ENCODE data around the gene MEGF11. TPM values are rescaled to one million over a fixed set of nuclear protein-coding genes. Genes with fewer than 3 reads are reported as not detected.

Gene MEGF11
- total and polyA plus RNA-seq, 4 donors, result 0.16 to 1.5 (median 0.50) TPM

DNA sequence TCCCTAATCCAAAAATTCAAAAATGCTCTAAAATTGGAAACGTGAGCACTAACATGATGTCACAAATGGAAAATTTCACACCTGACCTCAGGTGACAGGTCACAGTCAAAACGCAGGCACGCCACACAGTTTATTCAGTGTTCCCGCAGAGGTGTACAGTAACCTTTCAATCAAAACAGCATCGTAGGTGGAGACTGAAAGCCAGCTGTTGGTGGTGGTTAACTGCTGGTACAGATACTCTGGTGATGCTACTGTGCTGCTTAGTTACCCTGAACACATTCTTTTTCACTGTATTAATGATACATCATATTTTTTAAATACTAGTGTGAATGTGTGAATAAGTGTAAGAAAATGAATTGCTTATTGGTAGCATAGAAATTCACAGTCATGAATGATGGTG lies 360.5 kb downstream of the MEGF11 start:
- H3K9me3 ChIP-seq (ENCODE audit: control insufficient read depth in 4 of 4, insufficient read depth in 3 of 4, low read length in 3 of 4), result no peaks in the 10 kb centered on the region
- 88 to 95% methylated on average over 5 of the region's 5 CpGs for WGBS, 2 donors
- no peaks in the 10 kb centered on the region for H3K27me3 ChIP-seq (ENCODE audit: control insufficient read depth in 3 of 3, insufficient read depth in 3 of 3, low read length in 2 of 3)
- no peak overlapping the region for H3K4me3 ChIP-seq
- no peak overlapping the region for H3K27ac ChIP-seq (ENCODE audit: low read depth in 1 of 2, low read length in 1 of 2)
- no peak overlapping the region for H3K9ac ChIP-seq (ENCODE audit: insufficient read depth in 1 of 2, low read length in 2 of 2)
- ATAC-seq (ENCODE audit: insufficient read depth, low FRiP score) (no peak), DNase-seq (no peak)
- peaks cover 0 to 3% (median 2%) of the 10 kb centered on the region in 5 donors for H3K4me1 ChIP-seq (ENCODE audit: control insufficient read depth in 5 of 5, insufficient read depth in 5 of 5, low read length in 5 of 5)
- H3K36me3 ChIP-seq (ENCODE audit: control insufficient read depth in 4 of 4, insufficient read depth in 4 of 4, low read length in 4 of 4), result peaks cover 12 to 22% (median 15%) of the 10 kb centered on the region in 4 donors
- TF ChIP-seq, protein P1, sequence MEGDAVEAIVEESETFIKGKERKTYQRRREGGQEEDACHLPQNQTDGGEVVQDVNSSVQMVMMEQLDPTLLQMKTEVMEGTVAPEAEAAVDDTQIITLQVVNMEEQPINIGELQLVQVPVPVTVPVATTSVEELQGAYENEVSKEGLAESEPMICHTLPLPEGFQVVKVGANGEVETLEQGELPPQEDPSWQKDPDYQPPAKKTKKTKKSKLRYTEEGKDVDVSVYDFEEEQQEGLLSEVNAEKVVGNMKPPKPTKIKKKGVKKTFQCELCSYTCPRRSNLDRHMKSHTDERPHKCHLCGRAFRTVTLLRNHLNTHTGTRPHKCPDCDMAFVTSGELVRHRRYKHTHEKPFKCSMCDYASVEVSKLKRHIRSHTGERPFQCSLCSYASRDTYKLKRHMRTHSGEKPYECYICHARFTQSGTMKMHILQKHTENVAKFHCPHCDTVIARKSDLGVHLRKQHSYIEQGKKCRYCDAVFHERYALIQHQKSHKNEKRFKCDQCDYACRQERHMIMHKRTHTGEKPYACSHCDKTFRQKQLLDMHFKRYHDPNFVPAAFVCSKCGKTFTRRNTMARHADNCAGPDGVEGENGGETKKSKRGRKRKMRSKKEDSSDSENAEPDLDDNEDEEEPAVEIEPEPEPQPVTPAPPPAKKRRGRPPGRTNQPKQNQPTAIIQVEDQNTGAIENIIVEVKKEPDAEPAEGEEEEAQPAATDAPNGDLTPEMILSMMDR (IDR thresholded peaks at IDR 0.05; ENCODE audit: control extremely low read depth, extremely low read depth), result no peak

DNA sequence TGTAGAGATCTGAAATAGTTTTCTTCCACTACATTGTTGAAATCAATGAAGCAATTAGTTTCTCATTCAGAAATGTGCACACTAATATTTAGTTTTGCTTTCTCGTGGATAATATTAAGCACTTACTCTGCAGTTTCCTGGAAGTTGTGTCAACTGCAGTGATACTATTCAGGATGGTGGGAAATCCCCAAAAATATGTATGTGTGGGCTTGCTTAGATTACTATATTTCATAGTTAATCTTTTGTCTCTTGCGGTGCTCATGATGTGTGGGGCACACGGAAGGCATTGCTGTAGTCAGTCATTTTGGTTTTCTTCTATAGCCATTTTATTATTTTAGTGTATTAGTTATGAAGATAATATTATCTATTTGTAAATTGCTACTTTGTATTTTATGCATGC lies 364.6 kb downstream of the MEGF11 start:
- no peaks in the 10 kb centered on the region for H3K9me3 ChIP-seq (ENCODE audit: control insufficient read depth in 4 of 4, insufficient read depth in 3 of 4, low read length in 3 of 4)
- ATAC-seq (ENCODE audit: insufficient read depth, low FRiP score), result no peak
- TF ChIP-seq, protein P1 (IDR thresholded peaks at IDR 0.05; ENCODE audit: control extremely low read depth, extremely low read depth), result no peak
- peaks cover 13 to 20% (median 18%) of the 10 kb centered on the region in 4 donors for H3K36me3 ChIP-seq (ENCODE audit: control insufficient read depth in 4 of 4, insufficient read depth in 4 of 4, low read length in 4 of 4)
- 59 to 85% methylated on average over 3 of the region's 3 CpGs for WGBS, 2 donors
- no peak overlapping the region for H3K9ac ChIP-seq (ENCODE audit: insufficient read depth in 1 of 2, low read length in 2 of 2)
- H3K27me3 ChIP-seq (ENCODE audit: control insufficient read depth in 3 of 3, insufficient read depth in 3 of 3, low read length in 2 of 3), result no peaks in the 10 kb centered on the region
- H3K4me1 ChIP-seq (ENCODE audit: control insufficient read depth in 5 of 5, insufficient read depth in 5 of 5, low read length in 5 of 5), result peaks cover 0 to 2% (median 0%) of the 10 kb centered on the region in 5 donors
- H3K27ac ChIP-seq (ENCODE audit: low read depth in 1 of 2, low read length in 1 of 2), result no peak overlapping the region
- no peak overlapping the region for H3K4me3 ChIP-seq
- no peak for DNase-seq

DNA sequence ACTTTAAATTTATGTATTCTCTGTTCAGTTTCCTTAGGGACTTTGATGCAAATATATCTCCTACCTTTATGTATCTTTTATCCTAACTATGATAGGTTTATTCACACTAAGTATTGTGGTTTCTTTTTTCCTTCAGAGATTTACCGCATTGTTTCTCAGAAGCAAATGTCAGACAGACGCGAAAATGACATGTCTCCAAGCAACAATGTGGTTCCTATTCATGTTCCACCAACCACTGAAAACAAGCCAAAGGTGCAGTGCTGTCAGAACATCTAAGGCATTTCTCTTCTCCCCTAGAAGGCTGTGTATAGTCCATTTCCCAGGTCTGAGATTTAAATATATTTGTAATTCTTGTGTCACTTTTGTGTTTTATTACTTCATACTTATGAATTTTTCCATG lies 366.0 kb downstream of the MEGF11 start:
- no peak overlapping the region for H3K27ac ChIP-seq (ENCODE audit: low read depth in 1 of 2, low read length in 1 of 2)
- no peak for ATAC-seq (ENCODE audit: insufficient read depth, low FRiP score)
- WGBS, 2 donors, result 82 to 90% methylated on average over 3 of the region's 3 CpGs
- H3K27me3 ChIP-seq (ENCODE audit: control insufficient read depth in 3 of 3, insufficient read depth in 3 of 3, low read length in 2 of 3), result no peaks in the 10 kb centered on the region
- no peak for DNase-seq
- peaks cover 9 to 22% (median 18%) of the 10 kb centered on the region in 4 donors for H3K36me3 ChIP-seq (ENCODE audit: control insufficient read depth in 4 of 4, insufficient read depth in 4 of 4, low read length in 4 of 4)
- H3K4me3 ChIP-seq, result no peak overlapping the region
- H3K9ac ChIP-seq (ENCODE audit: insufficient read depth in 1 of 2, low read length in 2 of 2), result no peak overlapping the region
- TF ChIP-seq, protein P1 (IDR thresholded peaks at IDR 0.05; ENCODE audit: control extremely low read depth, extremely low read depth), result no peak
- H3K4me1 ChIP-seq (ENCODE audit: control insufficient read depth in 5 of 5, insufficient read depth in 5 of 5, low read length in 5 of 5), result peaks cover 0 to 2% (median 0%) of the 10 kb centered on the region in 5 donors
- H3K9me3 ChIP-seq (ENCODE audit: control insufficient read depth in 4 of 4, insufficient read depth in 3 of 4, low read length in 3 of 4), result no peaks in the 10 kb centered on the region

DNA sequence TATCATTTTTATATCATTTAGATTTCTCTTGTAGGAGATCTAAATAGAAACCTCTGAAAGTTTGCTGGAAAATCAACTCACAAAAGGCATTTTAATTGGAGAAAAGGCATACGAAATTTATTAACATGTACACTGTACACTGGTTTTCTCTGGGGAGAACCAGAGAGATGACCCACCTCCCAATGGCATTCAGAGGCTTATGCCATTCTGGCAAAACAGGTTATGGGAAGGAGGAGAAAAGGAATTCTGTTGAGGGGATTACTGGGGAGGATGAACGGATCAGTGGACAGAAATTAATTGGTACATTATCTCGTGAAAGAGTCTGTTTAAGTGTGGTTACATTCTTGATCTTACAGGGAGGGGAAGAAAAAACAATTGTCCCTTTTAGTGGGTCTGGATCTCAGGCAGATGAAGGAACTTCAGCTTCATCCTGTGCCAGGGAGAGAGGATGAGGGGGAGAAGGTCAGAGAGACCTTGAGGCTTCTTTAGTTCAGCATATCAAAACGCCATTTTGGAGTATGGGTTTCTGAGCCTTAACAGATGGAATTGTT lies 367.8 kb downstream of the MEGF11 start:
- TF ChIP-seq, protein P1 (IDR thresholded peaks at IDR 0.05; ENCODE audit: control extremely low read depth, extremely low read depth), result no peak
- Histone ChIP-seq H3K36me3 (ENCODE audit: control insufficient read depth in 4 of 4, insufficient read depth in 4 of 4, low read length in 4 of 4) (peaks cover 10 to 24% (median 19%) of the 10 kb centered on the region in 4 donors), H3K9me3 (ENCODE audit: control insufficient read depth in 4 of 4, insufficient read depth in 3 of 4, low read length in 3 of 4) (no peaks in the 10 kb centered on the region), H3K27me3 (ENCODE audit: control insufficient read depth in 3 of 3, insufficient read depth in 3 of 3, low read length in 2 of 3) (no peaks in the 10 kb centered on the region), H3K4me1 (ENCODE audit: control insufficient read depth in 5 of 5, insufficient read depth in 5 of 5, low read length in 5 of 5) (peaks cover 0 to 2% (median 0%) of the 10 kb centered on the region in 5 donors), H3K4me3 (no peak overlapping the region), H3K27ac (ENCODE audit: low read depth in 1 of 2, low read length in 1 of 2) (no peak overlapping the region), H3K9ac (ENCODE audit: insufficient read depth in 1 of 2, low read length in 2 of 2) (no peak overlapping the region)
- WGBS, 2 donors, result 75 to 83% methylated on average over 4 of the region's 4 CpGs
- ATAC-seq (ENCODE audit: insufficient read depth, low FRiP score) (no peak), DNase-seq (no peak)
